Hematopoietic multipotent progenitor cell treated with erythropoietin and hydrocortisone succinate and interleukin-3 and kit ligand, for 4 days (in vitro differentiated cells): Measurements from ENCODE around the gene NPM3.

Experiments used
- DNase-seq: peaks from one replicate; pipeline ENCODE4 v3.0.0-alpha.2; 2015

The NPM3 gene

GRCh38 chr10:101782811-101783735 is at the start of gene NPM3:
Gene NPM3, minus strand, starts transcription at chr10:101783446. Its CDS starts 56 bp downstream, at chr10:101783390.
- peak; percentile 96 for DNase-seq

- DNase-seq: no peak
These were observed 49.1 kb upstream of the NPM3 start for GRCh38 chr10:101832325-101832771.

- DNase-seq: no peak
These were observed 48.0 kb upstream of the NPM3 start for GRCh38 chr10:101831169-101831811.

GRCh38 chr10:101830322-101831168 is 47.3 kb upstream of the NPM3 start:
- peak; percentile 97 for DNase-seq

- DNase-seq: peak; percentile 86
These were observed 46.5 kb upstream of the NPM3 start for GRCh38 chr10:101829561-101830315.

- no peak for DNase-seq
These were observed 45.7 kb upstream of the NPM3 start for GRCh38 chr10:101828766-101829551.

GRCh38 chr10:101827919-101828600 is 44.8 kb upstream of the NPM3 start:
- no peak for DNase-seq

GRCh38 chr10:101826852-101827434 is 43.7 kb upstream of the NPM3 start:
- DNase-seq: no peak

GRCh38 chr10:101824736-101825135 is 41.5 kb upstream of the NPM3 start:
- DNase-seq: peak; percentile 71

- DNase-seq: no peak
These were observed 35.8 kb upstream of the NPM3 start for GRCh38 chr10:101818872-101819633.

- DNase-seq: peak; percentile 100
These were observed 35.0 kb upstream of the NPM3 start, which contains the start of gene OGA for GRCh38 chr10:101818119-101818871. Gene OGA, minus strand, starts transcription at chr10:101818444. Its CDS starts 422 bp downstream, at chr10:101818022.

GRCh38 chr10:101817337-101818118 is 34.3 kb upstream of the NPM3 start:
- peak; percentile 98 for DNase-seq

GRCh38 chr10:101816913-101817336 is 33.7 kb upstream of the NPM3 start:
- DNase-seq: no peak

- DNase-seq: no peak
These were observed 33.1 kb upstream of the NPM3 start for GRCh38 chr10:101816376-101816775.

GRCh38 chr10:101814466-101815071 is 31.3 kb upstream of the NPM3 start:
- DNase-seq: no peak

- DNase-seq: no peak
These were observed 29.4 kb upstream of the NPM3 start for GRCh38 chr10:101812606-101813005.

GRCh38 chr10:101807158-101807557 is 23.9 kb upstream of the NPM3 start:
- no peak for DNase-seq
